HG03469 (cell line): ENCODE measurements around the gene TPP1.

Experiments used
- ATAC-seq: cut with Tn5 transposase; IDR thresholded peaks from one replicate; pipeline ENCODE4 v1.9.1; 2021; ENCODE audit warnings: mild to moderate bottlenecking, moderate library complexity, moderate number of reproducible peaks; ENCODE audit not compliant: unreplicated experiment

The TPP1 gene

DNA sequence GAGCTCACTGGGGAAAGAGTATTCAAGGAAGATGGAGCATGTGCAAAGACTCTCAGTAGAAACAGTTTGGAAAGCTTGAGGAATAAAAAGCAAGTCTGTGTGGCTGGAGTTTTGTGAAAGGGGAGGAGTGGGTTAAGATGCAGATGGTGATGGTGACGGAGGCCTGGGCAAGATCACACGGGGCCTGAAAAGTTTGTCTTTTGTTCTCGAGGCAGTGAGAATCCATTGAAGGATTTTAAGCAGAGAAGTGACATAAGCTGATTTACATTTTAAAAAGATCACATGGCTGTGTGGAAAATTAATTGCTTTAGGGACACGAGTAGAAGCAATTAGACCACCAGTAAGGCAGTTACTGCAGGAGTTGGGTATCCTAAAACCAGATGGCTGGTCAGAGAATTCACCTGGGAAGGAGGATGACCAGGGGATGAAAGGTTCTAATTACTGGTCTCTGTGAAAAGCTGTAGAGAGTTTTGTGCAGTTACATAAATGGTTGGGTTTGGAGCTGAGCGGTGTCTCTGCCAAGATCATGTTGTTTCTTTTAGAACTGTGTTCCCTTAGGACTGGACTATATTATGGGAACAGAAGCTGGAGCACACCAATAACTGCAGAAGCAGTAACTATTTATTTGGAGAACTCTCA, 22.9 kb downstream of the TPP1 start:
- ATAC-seq = no peak

DNA sequence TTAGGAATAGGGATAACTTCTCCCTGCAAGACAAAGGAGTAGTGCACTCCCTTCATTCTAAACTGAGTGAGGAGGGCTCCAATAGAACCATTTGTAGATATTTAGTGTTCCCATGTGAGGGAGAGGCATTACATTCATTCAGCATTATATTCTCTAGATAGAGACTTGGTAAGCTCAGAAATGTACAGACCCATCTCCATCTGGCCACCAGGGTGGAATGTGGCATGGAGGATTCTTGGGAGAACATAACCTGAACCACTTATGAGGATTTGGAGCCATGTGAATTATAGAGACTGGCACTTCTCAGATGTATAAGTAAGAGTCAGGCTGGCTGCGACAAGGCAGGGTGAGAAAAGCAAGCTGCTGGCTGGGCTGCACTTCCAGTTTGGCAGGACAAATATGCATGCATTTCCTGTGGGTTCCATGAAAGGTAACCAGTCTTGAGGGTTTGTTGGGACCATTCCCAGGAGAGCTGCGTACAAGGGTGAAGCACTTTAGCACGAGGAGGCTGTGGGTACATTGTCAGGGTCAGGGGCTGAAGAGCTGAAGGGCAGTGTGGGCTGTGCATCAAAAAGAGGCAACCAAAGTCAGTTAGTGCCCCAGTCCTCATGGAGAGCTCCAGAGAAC, 25.0 kb downstream of the TPP1 start:
- ATAC-seq = no peak

- ATAC-seq = no peak
Observed at GRCh38 chr11:6588018-6588417, 31.2 kb downstream of the TPP1 start.

DNA sequence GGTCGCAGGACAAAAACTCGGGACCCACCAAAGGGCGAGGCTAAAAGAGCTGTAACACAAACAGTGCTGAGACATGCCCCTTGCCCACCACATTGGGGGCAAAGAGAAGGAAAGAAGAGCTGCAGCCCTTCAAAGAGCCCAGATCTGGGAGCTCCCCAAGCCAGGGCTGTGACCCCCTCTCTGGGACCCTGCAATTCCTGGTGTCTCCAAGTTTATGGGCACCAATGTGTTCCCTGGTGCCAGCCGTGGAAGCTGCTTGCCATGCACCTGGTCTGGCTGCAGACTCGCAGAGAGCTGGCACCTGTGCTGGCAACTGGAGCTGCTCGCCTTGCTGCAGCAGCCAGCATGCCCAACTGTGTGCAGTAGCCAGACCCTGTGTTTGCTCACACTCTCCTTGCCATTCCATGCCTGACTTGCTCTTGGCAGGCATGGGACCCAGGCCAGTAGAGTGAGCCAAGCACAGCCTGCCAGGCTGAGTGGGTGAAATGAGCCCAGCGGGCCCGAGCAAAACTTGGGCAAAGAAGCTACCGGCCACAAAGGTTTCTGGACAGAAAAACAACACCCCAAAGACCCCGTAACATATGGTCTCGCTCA, 31.8 kb downstream of the TPP1 start:
- ATAC-seq = no peak

- ATAC-seq = no peak
Observed at GRCh38 chr11:6586434-6587359, 32.5 kb downstream of the TPP1 start.

DNA sequence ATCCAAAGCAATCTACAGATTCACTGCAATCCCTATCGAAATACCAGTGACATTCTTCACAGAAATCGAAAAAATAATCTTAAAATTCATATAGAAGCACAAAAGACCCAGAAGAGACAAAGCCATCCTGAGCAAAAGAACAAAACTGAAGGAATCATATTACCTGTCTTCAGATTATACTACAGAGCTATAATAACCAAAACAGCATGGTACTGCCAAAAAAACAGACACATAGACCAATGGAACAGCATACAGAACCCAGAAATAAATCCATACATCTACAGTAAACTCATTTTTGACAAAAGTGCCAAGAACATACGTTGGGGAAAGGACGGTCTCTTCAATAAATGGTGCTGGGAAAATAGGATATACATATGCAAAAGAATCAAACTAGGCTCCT, 34.7 kb downstream of the TPP1 start:
- ATAC-seq = no peak

DNA sequence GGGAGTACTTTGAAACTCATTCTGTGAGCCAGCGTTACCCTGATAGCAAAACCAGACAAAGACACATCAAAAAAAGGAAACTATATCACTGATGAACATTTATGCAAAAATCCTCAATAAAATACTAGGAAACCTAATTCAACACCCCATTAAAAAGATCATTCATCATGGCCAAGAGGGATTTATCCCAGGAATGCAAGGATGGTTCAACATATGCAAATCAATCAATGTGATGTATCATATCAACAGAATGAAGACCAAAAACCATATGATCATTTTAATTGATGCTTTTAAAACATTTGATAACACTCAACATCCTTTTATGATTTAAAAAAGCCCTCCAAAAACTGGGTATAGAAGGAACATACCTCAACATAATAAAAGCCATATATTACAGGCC, 35.6 kb downstream of the TPP1 start:
- no peak for ATAC-seq

DNA sequence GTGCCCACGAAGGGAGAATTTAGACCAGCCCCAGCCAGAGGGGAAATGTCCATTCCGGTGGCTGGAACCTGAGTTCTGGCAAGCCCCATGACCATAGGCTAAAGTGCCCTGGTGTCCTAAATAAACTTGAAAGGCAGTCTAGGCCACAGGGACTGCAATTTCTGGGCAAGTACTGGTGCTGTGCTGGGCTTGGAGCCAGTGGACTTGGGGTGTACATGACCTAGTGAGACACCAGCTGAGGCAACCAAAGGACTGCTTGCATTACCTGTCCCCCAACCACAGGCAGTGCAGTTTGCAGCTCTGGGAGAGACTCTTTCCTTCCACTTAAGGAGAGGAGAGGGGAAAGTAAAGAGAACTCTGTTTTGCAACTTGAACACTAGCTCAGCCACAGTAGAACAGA, 39.5 kb downstream of the TPP1 start:
- no peak for ATAC-seq

DNA sequence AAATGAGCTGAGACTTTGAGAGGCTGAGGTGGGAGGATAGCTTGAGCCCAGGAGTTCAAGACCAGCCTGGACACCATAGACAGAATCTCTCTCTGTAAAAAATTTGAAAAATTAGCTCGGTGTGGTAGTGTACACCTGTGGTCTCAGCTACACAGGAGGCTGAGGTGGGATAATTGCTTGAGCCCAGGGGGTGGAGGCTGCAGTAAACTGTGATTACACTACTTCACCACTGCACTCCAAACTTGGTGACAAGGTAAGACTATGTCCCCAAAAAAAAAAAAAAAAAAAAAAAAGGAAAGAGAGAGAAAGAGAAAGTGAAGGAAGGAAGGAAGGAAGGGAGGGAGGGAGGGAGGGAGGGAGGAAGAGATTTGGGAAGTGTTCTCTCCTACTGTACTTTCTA, 41.1 kb downstream of the TPP1 start:
- no peak for ATAC-seq

DNA sequence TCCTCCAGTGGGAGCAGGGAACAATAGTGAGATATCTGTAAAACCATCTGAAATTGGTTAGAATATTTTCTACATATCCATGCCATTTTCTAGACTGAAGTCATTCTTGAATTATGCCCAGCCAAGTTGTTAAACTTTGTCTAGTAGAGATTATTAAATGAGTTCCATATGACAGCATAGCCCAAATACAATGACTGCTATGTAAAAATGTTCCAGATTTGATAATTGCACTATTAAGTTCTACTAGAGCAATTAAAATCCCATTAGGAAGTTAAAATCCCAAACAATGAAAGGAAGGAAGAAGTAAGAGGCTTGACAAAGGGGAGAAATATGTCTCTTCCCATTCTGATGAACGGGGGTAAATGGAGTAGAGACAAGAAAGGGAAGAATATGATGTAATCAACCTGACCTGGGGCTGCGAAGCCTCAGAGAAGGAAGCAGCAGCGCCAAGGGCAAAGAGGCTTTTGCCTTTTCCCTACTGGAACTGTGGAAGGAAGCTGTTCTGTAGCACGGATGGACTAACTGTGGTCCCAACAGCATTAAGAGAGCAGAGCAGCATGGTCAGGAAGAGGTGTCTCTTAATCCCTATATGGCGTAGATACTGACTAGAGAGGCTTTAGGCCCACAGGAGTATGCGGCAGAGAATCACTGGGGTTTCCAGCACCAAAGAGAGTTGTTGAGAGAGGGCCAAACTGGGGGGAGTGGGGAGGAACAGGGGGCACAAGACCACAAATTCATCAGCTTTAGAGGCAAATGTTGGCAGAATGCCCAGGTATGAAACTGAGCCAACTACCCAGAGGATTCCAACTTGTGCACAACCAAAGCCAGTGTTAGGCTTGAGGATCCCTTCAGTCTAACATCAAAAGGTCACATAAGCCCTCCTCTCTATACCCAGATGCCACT, 42.5 kb downstream of the TPP1 start:
- no peak for ATAC-seq

GRCh38 chr11:6574816-6575715, 44.2 kb downstream of the TPP1 start:
- no peak for ATAC-seq

DNA sequence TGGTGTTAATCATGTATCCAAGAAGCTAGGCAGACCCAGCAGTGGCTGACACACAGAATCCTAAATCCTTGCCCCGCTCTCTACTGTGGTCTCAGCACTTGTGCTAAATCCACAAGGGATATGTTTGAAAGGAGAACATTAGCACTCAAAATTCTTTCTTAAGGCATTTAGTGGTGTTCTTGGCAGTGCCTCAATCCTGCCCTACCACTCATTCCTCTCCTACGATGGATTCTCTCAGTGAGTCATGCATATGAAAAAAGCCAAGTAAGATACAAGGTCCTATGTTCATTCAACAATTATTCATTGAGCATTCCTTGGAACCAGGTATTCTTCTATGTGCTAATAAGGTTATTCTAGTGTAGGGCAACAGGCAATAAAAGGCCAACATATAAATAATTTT, 47.0 kb downstream of the TPP1 start:
- ATAC-seq = no peak

DNA sequence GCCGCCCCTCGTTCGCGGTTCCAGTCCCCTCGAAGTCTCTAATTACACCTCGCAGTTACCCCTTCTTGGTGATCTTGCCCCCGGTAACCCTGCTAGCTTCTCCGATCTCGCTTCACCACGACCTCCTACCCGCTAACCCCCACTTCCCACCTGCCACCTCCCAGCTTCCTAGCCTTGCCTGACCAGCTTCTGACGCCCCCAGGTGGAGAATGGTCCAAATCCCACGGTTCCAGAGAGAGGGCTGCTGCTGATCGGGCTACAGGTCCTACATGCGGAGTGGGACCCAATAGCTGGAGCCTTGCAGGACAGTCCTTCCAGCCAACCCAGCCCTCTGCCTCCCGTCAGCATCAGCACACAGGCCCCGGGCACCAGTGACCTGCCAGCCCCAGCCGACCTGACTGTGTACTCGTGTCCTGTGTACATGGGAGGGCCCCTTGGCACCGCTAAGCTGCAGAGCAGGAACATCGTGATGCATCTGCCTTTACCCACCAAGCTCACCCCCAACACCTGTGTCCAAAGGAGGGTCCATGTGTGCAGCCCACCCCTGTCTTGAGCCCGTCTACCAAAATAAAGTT, 47.7 kb downstream of the TPP1 start:
- no peak for ATAC-seq

- ATAC-seq = no peak
Observed at GRCh38 chr11:6570691-6571427, 48.4 kb downstream of the TPP1 start.

- ATAC-seq = no peak
Observed at GRCh38 chr11:6569706-6570105, 49.5 kb downstream of the TPP1 start.

DNA sequence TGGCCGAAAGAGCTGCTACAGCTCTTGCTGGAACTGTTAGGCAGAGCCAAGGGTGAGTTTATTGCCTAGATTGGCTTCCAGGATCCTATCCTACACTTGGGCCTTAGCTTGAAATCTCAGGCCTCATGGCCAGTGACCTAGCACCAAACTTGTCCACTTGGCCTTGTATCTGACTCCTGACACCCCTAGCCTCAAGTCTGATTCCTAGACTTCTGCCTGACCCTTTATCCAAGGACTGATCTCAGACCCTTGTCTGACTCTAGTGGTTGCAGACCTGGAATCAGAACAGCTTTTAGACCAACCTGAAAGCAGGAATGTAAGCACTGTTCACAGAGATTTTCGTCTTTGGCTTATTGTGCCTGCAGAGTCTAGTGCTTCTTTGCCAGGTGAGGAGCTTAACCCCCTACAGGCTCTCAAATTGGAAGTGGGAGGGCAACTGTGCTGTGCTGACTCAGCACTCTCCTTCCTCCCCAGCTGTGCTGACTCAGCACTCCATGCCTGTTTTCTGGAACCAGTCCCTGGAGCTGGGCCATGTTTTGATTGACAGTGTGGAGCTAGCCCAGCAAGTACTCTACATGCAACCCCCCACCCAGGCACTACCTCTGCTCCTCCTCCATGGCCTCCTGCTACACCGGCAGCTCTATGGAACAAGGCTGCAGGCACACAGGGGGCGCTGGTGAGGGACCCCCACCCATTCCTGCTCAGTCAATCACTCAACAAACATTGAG, 50.9 kb downstream of the TPP1 start:
- no peak for ATAC-seq

DNA sequence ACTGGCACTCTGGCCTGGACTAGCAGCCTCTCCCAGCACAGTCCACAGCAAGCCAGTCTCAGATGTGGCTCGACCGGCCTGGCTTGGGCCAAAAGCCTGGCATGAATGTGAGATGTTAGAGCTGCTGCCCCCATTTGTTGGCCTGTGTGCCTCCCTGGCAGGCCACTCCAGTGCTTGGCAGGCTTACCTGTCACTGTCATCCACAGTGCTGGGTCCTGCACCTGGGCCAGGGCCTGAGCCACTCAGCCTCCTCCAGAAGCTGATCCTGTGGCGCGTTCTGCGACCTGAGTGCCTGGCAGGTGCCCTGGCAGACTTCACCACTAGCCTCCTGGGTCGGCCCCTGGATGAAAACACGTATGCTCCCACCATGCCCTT, 51.9 kb downstream of the TPP1 start:
- no peak for ATAC-seq
